AG09309 (cell line): ENCODE results near the gene CXCL10.
"Not testable (repeated sequence)": the region's sequence is repeated elsewhere in the genome, so short reads cannot be mapped to it uniquely, and the experiment has no call there.

Experiments
- DNase-seq: peaks from one replicate; pipeline ENCODE4 v3.0.0-alpha.2; 2010; ENCODE audit warnings: low read depth
- H3K4me3 ChIP-seq: 2 replicates; pipeline ENCODE4 v1.5.1; 2011; ENCODE audit warnings: mild to moderate bottlenecking, low read depth, low read length, moderate library complexity; ENCODE audit not compliant: control insufficient read depth
- TF ChIP-seq, protein P1 (sequence below): IDR thresholded peaks from 2 replicates; pipeline ENCODE4 v1.5.1; 2011; ENCODE audit warnings: mild to moderate bottlenecking, low read depth, low read length, inconsistent platforms; ENCODE audit not compliant: insufficient read depth, control insufficient read depth; ENCODE audit errors: missing control alignments

The CXCL10 gene

GRCh38 chr4:76060506-76060905, 37.2 kb upstream of the CXCL10 start:
- no peak overlapping the region for H3K4me3 ChIP-seq
- TF ChIP-seq, protein P1, sequence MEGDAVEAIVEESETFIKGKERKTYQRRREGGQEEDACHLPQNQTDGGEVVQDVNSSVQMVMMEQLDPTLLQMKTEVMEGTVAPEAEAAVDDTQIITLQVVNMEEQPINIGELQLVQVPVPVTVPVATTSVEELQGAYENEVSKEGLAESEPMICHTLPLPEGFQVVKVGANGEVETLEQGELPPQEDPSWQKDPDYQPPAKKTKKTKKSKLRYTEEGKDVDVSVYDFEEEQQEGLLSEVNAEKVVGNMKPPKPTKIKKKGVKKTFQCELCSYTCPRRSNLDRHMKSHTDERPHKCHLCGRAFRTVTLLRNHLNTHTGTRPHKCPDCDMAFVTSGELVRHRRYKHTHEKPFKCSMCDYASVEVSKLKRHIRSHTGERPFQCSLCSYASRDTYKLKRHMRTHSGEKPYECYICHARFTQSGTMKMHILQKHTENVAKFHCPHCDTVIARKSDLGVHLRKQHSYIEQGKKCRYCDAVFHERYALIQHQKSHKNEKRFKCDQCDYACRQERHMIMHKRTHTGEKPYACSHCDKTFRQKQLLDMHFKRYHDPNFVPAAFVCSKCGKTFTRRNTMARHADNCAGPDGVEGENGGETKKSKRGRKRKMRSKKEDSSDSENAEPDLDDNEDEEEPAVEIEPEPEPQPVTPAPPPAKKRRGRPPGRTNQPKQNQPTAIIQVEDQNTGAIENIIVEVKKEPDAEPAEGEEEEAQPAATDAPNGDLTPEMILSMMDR, result no peak
- no peak for DNase-seq

DNA sequence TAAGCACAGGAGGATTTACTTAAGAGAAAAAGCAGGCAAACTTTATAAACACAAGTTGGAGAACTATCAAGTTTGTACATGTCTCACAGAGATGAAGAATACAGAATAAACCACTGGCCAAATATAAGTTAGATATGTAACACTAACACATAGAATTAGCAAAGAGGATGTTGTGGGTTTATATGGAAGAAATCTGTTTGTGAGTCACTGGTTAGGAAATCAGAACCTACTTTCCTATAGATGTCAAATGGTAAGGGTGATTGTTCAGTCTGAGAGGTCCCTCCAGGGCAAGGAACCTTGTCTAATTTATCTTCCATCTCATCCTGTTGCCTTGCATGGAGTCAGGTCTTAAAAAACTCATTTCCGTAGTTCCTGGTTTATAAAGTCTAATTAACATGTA, 36.5 kb upstream of the CXCL10 start:
- no peak for DNase-seq
- TF ChIP-seq, protein P1, result no peak
- H3K4me3 ChIP-seq, result no peak overlapping the region

GRCh38 chr4:76058888-76059426, 35.7 kb upstream of the CXCL10 start:
- DNase-seq, result no peak
- H3K4me3 ChIP-seq, result no peak overlapping the region
- TF ChIP-seq, protein P1, result no peak

DNA sequence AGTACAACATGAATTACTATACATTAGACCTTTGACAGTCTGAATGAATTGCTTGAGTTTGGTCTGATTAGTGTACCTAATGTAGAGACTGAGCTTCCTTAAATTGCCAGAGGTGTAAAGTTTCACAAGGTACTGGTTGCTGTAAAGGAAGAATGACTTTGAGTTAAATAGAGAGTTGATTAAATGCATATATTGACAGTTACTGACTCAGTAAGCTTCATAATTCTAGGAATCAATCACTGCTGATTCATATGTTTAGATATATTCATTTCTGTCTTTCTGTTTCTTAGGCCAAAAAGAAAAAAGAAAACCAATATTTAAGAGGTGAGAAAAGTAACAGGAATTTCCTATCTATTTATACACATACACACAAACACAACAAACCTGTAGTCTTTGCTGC, 35.0 kb upstream of the CXCL10 start:
- DNase-seq, result no peak
- TF ChIP-seq, protein P1, result no peak
- no peak overlapping the region for H3K4me3 ChIP-seq

DNA sequence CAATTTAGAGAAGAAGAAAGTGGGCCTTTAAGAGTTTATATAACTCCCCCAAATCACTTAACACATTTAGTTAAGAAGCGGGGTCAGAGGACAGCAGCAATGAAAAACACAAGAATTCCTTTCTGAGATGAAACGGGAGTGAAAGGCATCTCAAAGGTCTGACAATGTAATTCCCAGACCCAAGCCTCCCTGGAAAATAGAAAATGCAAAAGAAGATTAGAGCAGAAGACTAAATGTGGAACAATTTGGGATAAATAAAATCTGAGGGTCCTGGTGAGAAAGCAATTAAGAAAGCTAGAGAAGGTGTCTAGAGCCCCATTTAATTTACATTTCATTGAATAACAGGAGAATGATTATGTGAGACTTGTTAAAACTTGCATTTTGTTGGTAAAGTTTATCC, 32.1 kb upstream of the CXCL10 start:
- DNase-seq, result no peak
- H3K4me3 ChIP-seq, result no peak overlapping the region
- TF ChIP-seq, protein P1, result no peak

DNA sequence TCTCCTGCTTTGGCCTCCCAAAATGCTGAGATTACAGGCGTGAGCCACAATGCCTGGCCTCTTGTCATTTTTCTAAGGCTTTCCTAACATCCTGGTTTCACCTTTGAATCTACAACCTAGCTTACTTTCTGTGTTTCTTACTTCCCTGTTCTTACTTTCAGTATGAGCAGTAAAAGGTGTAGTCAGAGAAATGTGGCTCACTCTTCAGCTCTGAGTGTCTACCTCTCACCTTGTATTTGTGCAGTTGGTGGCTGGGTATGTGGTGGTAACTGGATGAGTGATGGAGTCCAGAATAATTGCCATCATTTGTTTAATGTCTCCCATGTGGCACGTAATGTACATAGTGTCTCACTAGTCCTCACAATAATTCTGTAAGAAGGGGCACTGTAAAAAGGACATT, 31.7 kb upstream of the CXCL10 start:
- TF ChIP-seq, protein P1, result no peak
- no peak for DNase-seq
- H3K4me3 ChIP-seq, result no peak overlapping the region

- no peak overlapping the region for H3K4me3 ChIP-seq
- no peak for DNase-seq
- TF ChIP-seq, protein P1, result no peak
These were observed 30.4 kb upstream of the CXCL10 start for GRCh38 chr4:76053730-76054129.

DNA sequence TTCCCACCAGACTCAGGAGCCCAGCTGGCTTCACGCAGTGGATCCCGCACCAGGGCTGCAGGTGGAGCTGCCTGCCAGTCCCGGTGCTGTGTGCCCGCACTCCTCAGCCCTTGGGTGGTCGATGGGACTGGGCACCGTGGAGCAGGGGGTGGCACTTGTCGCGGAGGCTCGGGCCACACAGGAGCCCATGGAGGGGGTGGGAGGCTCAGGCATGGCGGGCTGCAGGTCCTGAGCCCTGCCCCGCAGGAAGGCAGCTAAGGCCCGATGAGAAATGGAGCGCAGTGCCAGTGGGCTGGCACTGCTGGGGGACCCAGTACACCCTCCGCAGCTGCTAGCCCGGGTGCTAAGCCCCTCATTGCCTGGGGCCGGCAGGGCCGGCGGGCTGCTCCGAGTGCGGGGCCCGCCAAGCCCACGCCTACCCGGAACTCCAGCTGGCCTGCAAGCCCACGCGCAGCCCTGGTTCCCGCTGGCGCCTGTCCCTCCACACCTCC, 27.3 kb upstream of the CXCL10 start:
- not testable (repeated sequence) for DNase-seq, H3K4me3 ChIP-seq

DNA sequence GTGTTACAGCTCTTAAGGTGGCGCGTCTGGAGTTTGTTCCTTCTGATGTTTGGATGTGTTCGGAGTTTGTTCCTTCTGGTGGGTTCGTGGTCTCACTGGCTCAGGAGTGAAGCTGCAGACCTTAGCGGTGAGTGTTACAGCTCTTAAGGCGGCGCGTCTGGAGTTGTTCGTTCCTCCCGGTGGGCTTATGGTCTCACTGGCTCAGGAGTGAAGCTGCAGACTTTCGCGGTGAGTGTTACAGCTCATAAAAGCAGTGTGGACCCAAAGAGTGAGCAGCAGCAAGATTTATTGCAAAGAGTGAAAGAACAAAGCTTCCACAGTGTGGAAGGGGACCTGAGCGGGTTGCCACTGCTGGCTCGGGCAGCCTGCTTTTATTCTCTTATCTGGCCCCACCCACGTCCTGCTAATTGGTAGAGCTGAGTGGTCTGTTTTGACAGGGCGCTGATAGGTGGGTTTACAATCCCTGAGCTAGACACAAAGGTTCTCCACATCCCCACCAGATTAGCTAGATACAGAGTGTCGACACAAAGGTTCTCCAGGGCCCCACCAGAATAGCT, 26.6 kb upstream of the CXCL10 start:
- not testable (repeated sequence) for DNase-seq, H3K4me3 ChIP-seq

DNA sequence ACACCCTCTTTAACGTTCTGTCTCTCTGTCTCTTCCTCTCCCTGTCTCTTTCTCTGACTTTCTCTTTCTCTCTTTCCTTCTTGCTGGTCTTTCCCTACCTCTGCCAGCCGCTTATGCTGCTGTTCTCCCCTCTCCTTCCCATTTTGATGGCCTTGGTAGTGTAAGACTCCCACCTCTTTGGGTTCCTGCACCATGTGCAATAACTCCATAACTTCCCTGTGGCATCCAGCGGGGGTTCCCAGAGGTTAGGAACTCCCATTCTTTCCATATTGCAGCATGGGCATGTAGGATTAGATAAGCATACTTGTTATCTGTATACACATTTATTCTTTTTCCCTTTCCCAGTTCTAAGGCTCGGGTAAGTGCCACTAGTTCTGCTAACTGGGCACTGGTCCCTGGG, 21.4 kb upstream of the CXCL10 start:
- not testable (repeated sequence) for DNase-seq, H3K4me3 ChIP-seq
